ENCODE data around the gene MRPL2. TPM values are rescaled to one million over a fixed set of nuclear protein-coding genes. Genes with fewer than 3 reads are reported as not detected.

Gene MRPL2
- total and polyA plus RNA-seq, 2 of the 4 experiments (the other 2 are of a cell fraction), result 18.1 to 45.9 TPM

DNA sequence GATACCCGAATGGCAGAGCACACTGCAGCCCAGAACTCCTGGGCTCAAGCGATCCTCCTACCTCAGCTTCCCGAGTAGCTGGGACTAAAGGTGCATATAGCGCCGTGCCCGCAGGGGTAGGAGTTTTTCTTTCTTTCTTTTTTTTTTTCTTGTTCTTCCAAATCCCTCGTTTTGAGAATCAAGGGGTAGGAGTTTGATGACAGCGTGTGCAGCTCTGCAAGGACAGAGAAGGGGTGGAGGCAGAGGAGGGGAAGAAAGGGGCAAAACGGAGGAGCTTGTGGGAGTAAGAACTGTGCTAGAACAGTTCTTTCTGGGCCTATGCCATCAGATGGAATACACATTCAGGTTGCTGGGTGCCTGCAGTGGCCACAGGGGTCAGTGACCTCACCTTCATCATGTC, 22.5 kb downstream of the MRPL2 start:
- in situ Hi-C loops (cut with MboI; ENCODE audit: low sequenced_read_pairs) (no loop called here), intact Hi-C loops (cut with micrococcal nuclease) (no loop called here), dilution Hi-C loops (cut with HindIII; ENCODE audit: low sequenced_read_pairs, unreplicated experiment) (no loop called here)
- Histone ChIP-seq H2BK120ac (ENCODE audit: low read depth, low read length) (no peak overlapping the region), H2BK5ac (ENCODE audit: low read depth, low read length, poor library complexity, severe bottlenecking) (no peak overlapping the region), H2BK15ac (ENCODE audit: low read depth, low read length) (no peak overlapping the region), H4K91ac (ENCODE audit: insufficient read depth, low read depth, low read length) (no peak overlapping the region), H3K14ac (replicated peaks; ENCODE audit: low read depth, low read length) (no peak overlapping the region), H4K20me1 (ENCODE audit: insufficient read depth, low read length) (peaks cover 3% of the 10 kb centered on the region; the same call in 1 of the 2 replicates), H3K4me2 (ENCODE audit: low read depth, low read length) (no peak overlapping the region), H2BK20ac (ENCODE audit: low read depth, low read length) (no peak overlapping the region), H3K4me1 (ENCODE audit: control insufficient read depth, insufficient read depth, low read length) (no peaks in the 10 kb centered on the region), H3K27ac (ENCODE audit: insufficient read depth, low read length) (no peak overlapping the region), H4K5ac (ENCODE audit: low read depth, low read length) (no peak overlapping the region), H3K56ac (ENCODE audit: extremely low read depth, insufficient read depth, low read length) (no peak overlapping the region), H3K4me3 (ENCODE audit: insufficient read depth, low read depth, low read length) (no peak overlapping the region), H3K4ac (ENCODE audit: low read depth, low read length) (no peak overlapping the region), H3K79me1 (ENCODE audit: low read depth in 1 of 2, low read length in 2 of 2) (peaks cover 7 to 9% of the 10 kb centered on the region in 2 experiments; a peak in 2 of 4 replicates), H3K9me3 (ENCODE audit: control insufficient read depth, insufficient read depth, low read length) (no peaks in the 10 kb centered on the region), H3K27me3 (ENCODE audit: control insufficient read depth, insufficient read depth, low read length) (no peaks in the 10 kb centered on the region), H2AK5ac (ENCODE audit: low read depth, low read length) (no peak overlapping the region), H3K9me1 (ENCODE audit: insufficient read depth, low read length) (no peaks in the 10 kb centered on the region), H3K9ac (ENCODE audit: low read depth, low read length) (no peak overlapping the region), H3K18ac (ENCODE audit: low read depth, low read length) (no peak overlapping the region), H4K8ac (ENCODE audit: low read depth in 2 of 2, low read length in 2 of 2) (no peak overlapping the region), H3K23ac (ENCODE audit: low read depth, low read length) (no peak overlapping the region), H2AK9ac (replicated peaks; ENCODE audit: low read depth, low read length, poor library complexity) (peak overlapping the region; percentile 55), H3K36me3 (ENCODE audit: control insufficient read depth, insufficient read depth, low read length) (peaks cover 62% of the 10 kb centered on the region), H2AFZ (replicated peaks; ENCODE audit: low read length, poor library complexity) (no peak overlapping the region)
- ATAC-seq (ENCODE audit: low read depth) (no peak), DNase-seq (no peak)
- ChIA-PET POLR2A (ENCODE audit: unreplicated experiment) (interaction anchor here (0.8 kb wide), 1 partner anchor 11 kb away, joined by 3 read pairs; no protein-coding TSS in a partner anchor), CTCF (no interaction called here)
- TF ChIP-seq BHLHE40 (IDR thresholded peaks at IDR 0.05; ENCODE audit: low read depth, low read length), result no peak
- no peak for TF ChIP-seq NFE2L2 (IDR thresholded peaks at IDR 0.05; ENCODE audit: low read depth, low read length)
- TF ChIP-seq, protein P1, sequence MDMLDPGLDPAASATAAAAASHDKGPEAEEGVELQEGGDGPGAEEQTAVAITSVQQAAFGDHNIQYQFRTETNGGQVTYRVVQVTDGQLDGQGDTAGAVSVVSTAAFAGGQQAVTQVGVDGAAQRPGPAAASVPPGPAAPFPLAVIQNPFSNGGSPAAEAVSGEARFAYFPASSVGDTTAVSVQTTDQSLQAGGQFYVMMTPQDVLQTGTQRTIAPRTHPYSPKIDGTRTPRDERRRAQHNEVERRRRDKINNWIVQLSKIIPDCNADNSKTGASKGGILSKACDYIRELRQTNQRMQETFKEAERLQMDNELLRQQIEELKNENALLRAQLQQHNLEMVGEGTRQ (IDR thresholded peaks at IDR 0.05; ENCODE audit: low read depth, low read length), result no peak
- TF ChIP-seq, protein P2, sequence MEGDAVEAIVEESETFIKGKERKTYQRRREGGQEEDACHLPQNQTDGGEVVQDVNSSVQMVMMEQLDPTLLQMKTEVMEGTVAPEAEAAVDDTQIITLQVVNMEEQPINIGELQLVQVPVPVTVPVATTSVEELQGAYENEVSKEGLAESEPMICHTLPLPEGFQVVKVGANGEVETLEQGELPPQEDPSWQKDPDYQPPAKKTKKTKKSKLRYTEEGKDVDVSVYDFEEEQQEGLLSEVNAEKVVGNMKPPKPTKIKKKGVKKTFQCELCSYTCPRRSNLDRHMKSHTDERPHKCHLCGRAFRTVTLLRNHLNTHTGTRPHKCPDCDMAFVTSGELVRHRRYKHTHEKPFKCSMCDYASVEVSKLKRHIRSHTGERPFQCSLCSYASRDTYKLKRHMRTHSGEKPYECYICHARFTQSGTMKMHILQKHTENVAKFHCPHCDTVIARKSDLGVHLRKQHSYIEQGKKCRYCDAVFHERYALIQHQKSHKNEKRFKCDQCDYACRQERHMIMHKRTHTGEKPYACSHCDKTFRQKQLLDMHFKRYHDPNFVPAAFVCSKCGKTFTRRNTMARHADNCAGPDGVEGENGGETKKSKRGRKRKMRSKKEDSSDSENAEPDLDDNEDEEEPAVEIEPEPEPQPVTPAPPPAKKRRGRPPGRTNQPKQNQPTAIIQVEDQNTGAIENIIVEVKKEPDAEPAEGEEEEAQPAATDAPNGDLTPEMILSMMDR (conservative IDR thresholded peaks at IDR 0.05; ENCODE audit: low read depth, low read length), result no peak
- TF ChIP-seq CEBPB (IDR thresholded peaks at IDR 0.05; ENCODE audit: low read depth, low read length), result no peak
- TF ChIP-seq, protein P3, sequence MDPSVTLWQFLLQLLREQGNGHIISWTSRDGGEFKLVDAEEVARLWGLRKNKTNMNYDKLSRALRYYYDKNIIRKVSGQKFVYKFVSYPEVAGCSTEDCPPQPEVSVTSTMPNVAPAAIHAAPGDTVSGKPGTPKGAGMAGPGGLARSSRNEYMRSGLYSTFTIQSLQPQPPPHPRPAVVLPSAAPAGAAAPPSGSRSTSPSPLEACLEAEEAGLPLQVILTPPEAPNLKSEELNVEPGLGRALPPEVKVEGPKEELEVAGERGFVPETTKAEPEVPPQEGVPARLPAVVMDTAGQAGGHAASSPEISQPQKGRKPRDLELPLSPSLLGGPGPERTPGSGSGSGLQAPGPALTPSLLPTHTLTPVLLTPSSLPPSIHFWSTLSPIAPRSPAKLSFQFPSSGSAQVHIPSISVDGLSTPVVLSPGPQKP (IDR thresholded peaks at IDR 0.05; ENCODE audit: borderline replicate concordance, low read depth, low read length), result no peak
- BruUV-seq (replicated peaks), result no TSS peak
- WGBS, 2 experiments (ENCODE audit: extremely low coverage in 2 of 2, insufficient read length in 1 of 2), result no CpG with 5 or more reads among the region's 9 CpGs
